MM.1S (cell line): ENCODE measurements around the gene DNAI4.

ENCODE experiments used
- EZH2phosphoT487 ChIP-seq: fragments of 300-600 bp; sonication (generic); IDR thresholded peaks from 2 replicates; pipeline ENCODE4 v1.6.1; 2018; ENCODE audit warnings: antibody characterized with exemption, low read length
- TF ChIP-seq, protein P1 (sequence below): fragments of 300-600 bp; sonication (generic); IDR thresholded peaks from 2 replicates; pipeline ENCODE4 v1.5.1; 2016; ENCODE audit warnings: antibody characterized with exemption, low read length, mixed read lengths

- TF ChIP-seq, protein P1, sequence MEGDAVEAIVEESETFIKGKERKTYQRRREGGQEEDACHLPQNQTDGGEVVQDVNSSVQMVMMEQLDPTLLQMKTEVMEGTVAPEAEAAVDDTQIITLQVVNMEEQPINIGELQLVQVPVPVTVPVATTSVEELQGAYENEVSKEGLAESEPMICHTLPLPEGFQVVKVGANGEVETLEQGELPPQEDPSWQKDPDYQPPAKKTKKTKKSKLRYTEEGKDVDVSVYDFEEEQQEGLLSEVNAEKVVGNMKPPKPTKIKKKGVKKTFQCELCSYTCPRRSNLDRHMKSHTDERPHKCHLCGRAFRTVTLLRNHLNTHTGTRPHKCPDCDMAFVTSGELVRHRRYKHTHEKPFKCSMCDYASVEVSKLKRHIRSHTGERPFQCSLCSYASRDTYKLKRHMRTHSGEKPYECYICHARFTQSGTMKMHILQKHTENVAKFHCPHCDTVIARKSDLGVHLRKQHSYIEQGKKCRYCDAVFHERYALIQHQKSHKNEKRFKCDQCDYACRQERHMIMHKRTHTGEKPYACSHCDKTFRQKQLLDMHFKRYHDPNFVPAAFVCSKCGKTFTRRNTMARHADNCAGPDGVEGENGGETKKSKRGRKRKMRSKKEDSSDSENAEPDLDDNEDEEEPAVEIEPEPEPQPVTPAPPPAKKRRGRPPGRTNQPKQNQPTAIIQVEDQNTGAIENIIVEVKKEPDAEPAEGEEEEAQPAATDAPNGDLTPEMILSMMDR: no peak
- no peak for TF ChIP-seq EZH2phosphoT487
Measured at GRCh38 chr1:66774438-66774837, 150.2 kb downstream of the DNAI4 start.
